Trophoblast cell (in vitro differentiated cells and primary cell): ENCODE results near the gene GLRA3.

Experiments
- DNase-seq, 2 donors: peaks; one replicate each; pipeline ENCODE4 v3.0.0-alpha.2; 2016
- H2AFZ ChIP-seq: 2 replicates; pipeline ENCODE4 v1.6.1; 2013; ENCODE audit warnings: low read length, moderate library complexity, mild to moderate bottlenecking; ENCODE audit not compliant: insufficient read depth, poor library complexity
- H2AK5ac ChIP-seq: 2 replicates; pipeline ENCODE4 v1.6.1; 2013; ENCODE audit warnings: mild to moderate bottlenecking, low read length
- H2BK120ac ChIP-seq: 2 replicates; pipeline ENCODE4 v1.6.1; 2013; ENCODE audit warnings: low read length, mild to moderate bottlenecking, moderate library complexity; ENCODE audit not compliant: insufficient read depth, poor library complexity
- H2BK12ac ChIP-seq: 2 replicates; pipeline ENCODE4 v1.6.1; 2013; ENCODE audit warnings: mild to moderate bottlenecking, low read length, moderate library complexity
- H2BK5ac ChIP-seq: 2 replicates; pipeline ENCODE4 v1.6.1; 2013; ENCODE audit warnings: low read length, low read depth, moderate library complexity, mild to moderate bottlenecking; ENCODE audit not compliant: poor library complexity
- H3K14ac ChIP-seq: 2 replicates; pipeline ENCODE4 v1.6.1; 2013; ENCODE audit warnings: mild to moderate bottlenecking, low read length
- H3K18ac ChIP-seq: 2 replicates; pipeline ENCODE4 v1.6.1; 2013; ENCODE audit warnings: mild to moderate bottlenecking, low read length
- H3K23ac ChIP-seq: 2 replicates; pipeline ENCODE4 v1.6.1; 2013; ENCODE audit warnings: low read length
- H3K27ac ChIP-seq: 2 replicates; pipeline ENCODE4 v1.5.1; 2013; ENCODE audit warnings: low read depth, mild to moderate bottlenecking, inconsistent platforms, low read length, moderate library complexity
- H3K27me3 ChIP-seq: 2 replicates; pipeline ENCODE4 v1.6.1; 2013; ENCODE audit warnings: inconsistent platforms, mild to moderate bottlenecking, low read length, moderate library complexity; ENCODE audit not compliant: insufficient read depth
- H3K36me3 ChIP-seq, 2 experiments: 1 replicate in 1 of 2; 2 replicates in 1 of 2; pipeline ENCODE4 v1.6.1; 2013; ENCODE audit warnings: low read length in 2 of 2, mild to moderate bottlenecking in 2 of 2, moderate library complexity in 1 of 2; ENCODE audit not compliant: insufficient read depth in 2 of 2, control insufficient read depth in 1 of 2
- H3K4ac ChIP-seq: 2 replicates; pipeline ENCODE4 v1.6.1; 2013; ENCODE audit warnings: low read depth, mild to moderate bottlenecking, low read length, moderate library complexity
- H3K4me1 ChIP-seq, 2 experiments: 1 replicate in 1 of 2; 2 replicates in 1 of 2; pipeline ENCODE4 v1.6.1; 2013; ENCODE audit warnings: low read length in 2 of 2, mild to moderate bottlenecking in 2 of 2, moderate library complexity in 1 of 2; ENCODE audit not compliant: insufficient read depth in 2 of 2, control insufficient read depth in 1 of 2
- H3K4me2 ChIP-seq: 2 replicates; pipeline ENCODE4 v1.6.1; 2013; ENCODE audit warnings: inconsistent platforms, mild to moderate bottlenecking, low read length, moderate library complexity
- H3K4me3 ChIP-seq: 2 replicates; pipeline ENCODE4 v1.5.1; 2013; ENCODE audit warnings: mild to moderate bottlenecking, low read depth, low read length, inconsistent platforms
- H3K79me1 ChIP-seq: one replicate; pipeline ENCODE4 v1.6.1; 2013; ENCODE audit warnings: low read length
- H3K79me2 ChIP-seq: 2 replicates; pipeline ENCODE4 v1.6.1; 2013; ENCODE audit warnings: low read length, mild to moderate bottlenecking; ENCODE audit not compliant: control insufficient read depth, insufficient read depth, poor library complexity
- H3K9ac ChIP-seq: 2 replicates; pipeline ENCODE4 v1.6.1; 2013; ENCODE audit warnings: mild to moderate bottlenecking, low read length
- H3K9me3 ChIP-seq: 2 replicates; pipeline ENCODE4 v1.6.1; 2013; ENCODE audit warnings: low read depth, mild to moderate bottlenecking, control low read depth, inconsistent platforms, low read length; ENCODE audit not compliant: insufficient read depth
- H4K12ac ChIP-seq: 2 replicates; pipeline ENCODE4 v1.6.1; 2013; ENCODE audit warnings: low read depth, mild to moderate bottlenecking, low read length, moderate library complexity
- H4K8ac ChIP-seq: 2 replicates; pipeline ENCODE4 v1.6.1; 2013; ENCODE audit warnings: low read depth, mild to moderate bottlenecking, low read length, moderate library complexity
- H4K91ac ChIP-seq: one replicate; pipeline ENCODE4 v1.6.1; 2013; ENCODE audit warnings: low read depth, mild to moderate bottlenecking, low read length, moderate library complexity
- WGBS: extraction: QIAGEN DNeasy Blood & Tissue Kit; methylation state at CpG from one replicate; pipeline ENCODE4 v1.1.7; 2013; ENCODE audit warnings: missing lambda C conversion rate; ENCODE audit not compliant: insufficient read length, insufficient coverage; ENCODE audit errors: extremely low coverage; 5-methylcytosine and 5-hydroxymethylcytosine counted together

GLRA3 gene

GRCh38 chr4:174713821-174714220 lies 115.2 kb downstream of the GLRA3 start:
- peak; percentile 32 to 78 for DNase-seq
- no peak overlapping the region for H4K8ac ChIP-seq
- no peak overlapping the region for H2AFZ ChIP-seq
- no peak overlapping the region for H2AK5ac ChIP-seq
- H3K9me3 ChIP-seq: no peaks in the 10 kb centered on the region
- peak overlapping the region; percentile 12 for H3K4me2 ChIP-seq
- no peak overlapping the region for H4K91ac ChIP-seq
- no peak overlapping the region for H3K4me3 ChIP-seq
- H3K23ac ChIP-seq: no peak overlapping the region
- H3K79me1 ChIP-seq: no peaks in the 10 kb centered on the region
- H3K4me1 ChIP-seq: no peaks in the 10 kb centered on the region
- WGBS: no CpG with 5 or more reads among the region's 2 CpGs
- H2BK5ac ChIP-seq: no peak overlapping the region
- no peak overlapping the region for H2BK120ac ChIP-seq
- no peak overlapping the region for H3K18ac ChIP-seq
- H2BK12ac ChIP-seq: no peak overlapping the region
- H3K14ac ChIP-seq: no peak overlapping the region
- no peak overlapping the region for H3K4ac ChIP-seq
- H3K79me2 ChIP-seq: no peaks in the 10 kb centered on the region
- H3K36me3 ChIP-seq: no peaks in the 10 kb centered on the region
- peak overlapping the region; percentile 79 for H3K27ac ChIP-seq
- H3K9ac ChIP-seq: no peak overlapping the region
- no peaks in the 10 kb centered on the region for H3K27me3 ChIP-seq
- no peak overlapping the region for H4K12ac ChIP-seq

GRCh38 chr4:174713181-174713580 lies 115.9 kb downstream of the GLRA3 start:
- Histone ChIP-seq H2BK120ac (no peak overlapping the region), H3K9me3 (no peaks in the 10 kb centered on the region), H3K4me1 (no peaks in the 10 kb centered on the region), H3K18ac (no peak overlapping the region), H3K14ac (no peak overlapping the region), H3K9ac (no peak overlapping the region), H3K27ac (peak overlapping the region; percentile 79), H3K79me2 (no peaks in the 10 kb centered on the region), H3K27me3 (no peaks in the 10 kb centered on the region), H4K91ac (no peak overlapping the region), H3K4ac (no peak overlapping the region), H4K12ac (no peak overlapping the region), H3K79me1 (no peaks in the 10 kb centered on the region), H4K8ac (no peak overlapping the region), H3K36me3 (no peaks in the 10 kb centered on the region), H3K4me3 (no peak overlapping the region), H2BK12ac (no peak overlapping the region), H3K23ac (no peak overlapping the region), H2AFZ (no peak overlapping the region), H2BK5ac (no peak overlapping the region), H2AK5ac (no peak overlapping the region), H3K4me2 (no peak overlapping the region)
- 100% methylated on average over 2 of the region's 2 CpGs for WGBS
- DNase-seq: peak in 1 of 2 donors; percentile 63

GRCh38 chr4:174709526-174709925 lies 119.5 kb downstream of the GLRA3 start:
- Histone ChIP-seq H3K9ac (no peak overlapping the region), H3K27ac (no peak overlapping the region), H3K4me3 (no peak overlapping the region), H2BK12ac (no peak overlapping the region), H3K36me3 (no peaks in the 10 kb centered on the region), H3K79me2 (no peaks in the 10 kb centered on the region), H3K23ac (no peak overlapping the region), H3K4ac (no peak overlapping the region), H4K8ac (no peak overlapping the region), H3K4me2 (no peak overlapping the region), H2BK5ac (no peak overlapping the region), H3K4me1 (no peaks in the 10 kb centered on the region), H3K27me3 (no peaks in the 10 kb centered on the region), H2AFZ (no peak overlapping the region), H3K9me3 (no peaks in the 10 kb centered on the region), H3K79me1 (no peaks in the 10 kb centered on the region), H3K18ac (no peak overlapping the region), H2BK120ac (no peak overlapping the region), H4K91ac (no peak overlapping the region), H3K14ac (no peak overlapping the region), H2AK5ac (no peak overlapping the region), H4K12ac (no peak overlapping the region)
- WGBS: no CpG with 5 or more reads among the region's 3 CpGs
- DNase-seq: no peak

- Histone ChIP-seq H3K4me3 (no peak overlapping the region), H3K79me2 (no peaks in the 10 kb centered on the region), H3K23ac (no peak overlapping the region), H2AFZ (no peak overlapping the region), H3K36me3 (no peaks in the 10 kb centered on the region), H3K4me2 (no peak overlapping the region), H2BK5ac (no peak overlapping the region), H4K91ac (no peak overlapping the region), H2AK5ac (no peak overlapping the region), H3K9ac (no peak overlapping the region), H3K18ac (no peak overlapping the region), H3K79me1 (no peaks in the 10 kb centered on the region), H2BK120ac (no peak overlapping the region), H3K27ac (no peak overlapping the region), H3K4ac (no peak overlapping the region), H3K27me3 (no peaks in the 10 kb centered on the region), H4K8ac (no peak overlapping the region), H4K12ac (no peak overlapping the region), H3K9me3 (no peaks in the 10 kb centered on the region), H3K4me1 (no peaks in the 10 kb centered on the region), H3K14ac (no peak overlapping the region), H2BK12ac (no peak overlapping the region)
- no CpG with 5 or more reads among the region's 3 CpGs for WGBS
- DNase-seq: no peak
Measured at GRCh38 chr4:174708381-174708780, 120.7 kb downstream of the GLRA3 start.
